ENCODE measurements around the gene OR4D1.
"Not testable (repeated sequence)": the region's sequence is repeated elsewhere in the genome, so short reads cannot be mapped to it uniquely, and the experiment has no call there.

Gene OR4D1

GRCh38 chr17:58147930-58148434 lies at the start of gene OR4D1:
Gene OR4D1 (plus strand): TSS chr17:58148384. CDS start chr17:58155154, 6,770 bp downstream.
- DNase-seq: no peak

- DNase-seq: no peak
Observed at GRCh38 chr17:58100506-58100905, 47.7 kb upstream of the OR4D1 start.

GRCh38 chr17:58101898-58102297 lies 46.3 kb upstream of the OR4D1 start:
- not testable (repeated sequence) for DNase-seq

GRCh38 chr17:58105093-58105492 lies 43.1 kb upstream of the OR4D1 start:
- DNase-seq: no peak

GRCh38 chr17:58107306-58107705 lies 40.9 kb upstream of the OR4D1 start:
- DNase-seq: no peak

GRCh38 chr17:58109197-58109596 lies 39.0 kb upstream of the OR4D1 start:
- DNase-seq: no peak

- no peak for DNase-seq
Observed at GRCh38 chr17:58110012-58110411, 38.2 kb upstream of the OR4D1 start.

GRCh38 chr17:58111676-58112075 lies 36.5 kb upstream of the OR4D1 start:
- no peak for DNase-seq

GRCh38 chr17:58112970-58113631 lies 35.1 kb upstream of the OR4D1 start:
- DNase-seq: no peak

GRCh38 chr17:58113947-58114346 lies 34.2 kb upstream of the OR4D1 start:
- DNase-seq: no peak

- DNase-seq: no peak
Observed at GRCh38 chr17:58117382-58117781, 30.8 kb upstream of the OR4D1 start.

- no peak for DNase-seq
Observed at GRCh38 chr17:58119491-58119890, 28.7 kb upstream of the OR4D1 start.

GRCh38 chr17:58120195-58120822 lies 27.9 kb upstream of the OR4D1 start:
- no peak for DNase-seq

- DNase-seq: no peak
Observed at GRCh38 chr17:58121925-58122324, 26.3 kb upstream of the OR4D1 start.

- no peak for DNase-seq
Observed at GRCh38 chr17:58127846-58128245, 20.3 kb upstream of the OR4D1 start.

- DNase-seq: not testable (repeated sequence)
Observed at GRCh38 chr17:58132697-58133096, 15.5 kb upstream of the OR4D1 start.

- no peak for DNase-seq
Observed at GRCh38 chr17:58136669-58137279, 11.4 kb upstream of the OR4D1 start.

- DNase-seq: no peak
Observed at GRCh38 chr17:58141505-58141904, 6.7 kb upstream of the OR4D1 start.

GRCh38 chr17:58143335-58143734 lies 4.8 kb upstream of the OR4D1 start:
- DNase-seq: not testable (repeated sequence)

- DNase-seq: no peak
Observed at GRCh38 chr17:58144801-58145200, 3.4 kb upstream of the OR4D1 start.

- no peak for DNase-seq
Observed at GRCh38 chr17:58148609-58149008, 425 bp downstream of the OR4D1 start.

- DNase-seq: no peak
Observed at GRCh38 chr17:58150394-58150793, 2.2 kb downstream of the OR4D1 start.

GRCh38 chr17:58153046-58153445 lies 4.9 kb downstream of the OR4D1 start:
- no peak for DNase-seq

GRCh38 chr17:58153671-58154070 lies 5.5 kb downstream of the OR4D1 start:
- no peak for DNase-seq

Measured in cortex of kidney (tissue), 1 donor.